Endodermal cell (in vitro differentiated cells): ENCODE measurements around the gene GTPBP6. TPM values are rescaled to one million over a fixed set of nuclear protein-coding genes. Genes with fewer than 3 reads are reported as not detected.

ENCODE experiments used
- DNase-seq: peaks from one replicate; pipeline ENCODE4 v3.0.0-alpha.2; 2017
- H3K27ac ChIP-seq: 2 replicates; pipeline ENCODE4 v1.5.1; 2013; ENCODE audit warnings: mild to moderate bottlenecking, low read depth, low read length, moderate library complexity
- H3K27me3 ChIP-seq: 2 replicates; pipeline ENCODE4 v1.6.1; 2013; ENCODE audit warnings: mild to moderate bottlenecking, low read length, moderate library complexity; ENCODE audit not compliant: insufficient read depth, control insufficient read depth, poor library complexity, severe bottlenecking
- H3K36me3 ChIP-seq: 2 replicates; pipeline ENCODE4 v1.7.0; 2013; ENCODE audit warnings: mild to moderate bottlenecking, low read length, moderate library complexity; ENCODE audit not compliant: control insufficient read depth, insufficient read depth
- H3K4me1 ChIP-seq: one replicate; pipeline ENCODE4 v1.7.0; 2013; ENCODE audit warnings: low read length; ENCODE audit not compliant: control insufficient read depth, insufficient read depth
- H3K4me3 ChIP-seq: 2 replicates; pipeline ENCODE4 v1.5.1; 2013; ENCODE audit warnings: mild to moderate bottlenecking, low read length, moderate library complexity
- H3K9ac ChIP-seq: 2 replicates; pipeline ENCODE4 v1.6.1; 2013; ENCODE audit warnings: mild to moderate bottlenecking, low read length, moderate library complexity; ENCODE audit not compliant: poor library complexity, severe bottlenecking; ENCODE audit errors: extremely low read depth
- H3K9me3 ChIP-seq: 2 replicates; pipeline ENCODE4 v1.6.1; 2013; ENCODE audit warnings: mild to moderate bottlenecking, low read length, moderate library complexity; ENCODE audit not compliant: control insufficient read depth
- H3K27ac Mint-ChIP-seq: 2 replicates; pipeline ENCODE4 v1.8.0; 2020; ENCODE audit warnings: mixed read lengths
- H3K27me3 Mint-ChIP-seq: 2 replicates; pipeline ENCODE4 v1.8.0; 2021; ENCODE audit warnings: mild to moderate bottlenecking, mixed read lengths; ENCODE audit not compliant: insufficient read depth
- H3K36me3 Mint-ChIP-seq: 2 replicates; pipeline ENCODE4 v1.8.0; 2020; ENCODE audit warnings: low read depth, mixed read lengths
- H3K4me1 Mint-ChIP-seq: 2 replicates; pipeline ENCODE4 v1.8.0; 2020; ENCODE audit warnings: mixed read lengths
- H3K4me3 Mint-ChIP-seq: 2 replicates; pipeline ENCODE4 v1.8.0; 2020; ENCODE audit warnings: mild to moderate bottlenecking, moderate library complexity, mixed read lengths
- H3K9me3 Mint-ChIP-seq: 2 replicates; pipeline ENCODE4 v1.8.0; 2020; ENCODE audit warnings: mild to moderate bottlenecking, mixed read lengths
- CTCF ChIP-seq: fragments of 200-600 bp; sonication (generic); conservative IDR thresholded peaks from 2 replicates; pipeline ENCODE4 v1.5.0; 2021; ENCODE audit warnings: antibody characterized with exemption, mild to moderate bottlenecking
- WGBS, 2 experiments: methylation state at CpG; one replicate each; pipeline versions ENCODE4 v1.1.5 to v1.1.7; 2013; ENCODE audit warnings: missing lambda C conversion rate in 2 of 2, mixed read lengths in 1 of 2; ENCODE audit not compliant: insufficient coverage in 1 of 2, insufficient read length in 1 of 2; 5-methylcytosine and 5-hydroxymethylcytosine counted together
- total RNA-seq, 2 donors: library from RNA; stranded (reverse); fragmentation: NEBNext Ultra II Directional in 1 of 2; extraction: Animal tissue kit (Norgen Biotek cat#: 25700) in 1 of 2; gene quantifications; 2 replicates in 1 of 2; 3 replicates in 1 of 2; pipeline ENCODE4 v1.2.1, GENCODE V29; 2021

The GTPBP6 gene
- total RNA-seq, 2 donors from 2014 or later, result 58.8 to 61.0 TPM

GRCh38 chrX:356385-357034 is 37.9 kb upstream of the GTPBP6 start:
- H3K36me3 Mint-ChIP-seq, result peaks cover 66% of the 10 kb centered on the region
- no peak overlapping the region for H3K4me3 Mint-ChIP-seq
- 88 to 98% methylated on average over 6 to 17 of the region's 17 CpGs for WGBS, 2 experiments
- Histone ChIP-seq H3K27me3 (no peaks in the 10 kb centered on the region), H3K9me3 (peaks cover 17% of the 10 kb centered on the region), H3K4me3 (no peak overlapping the region), H3K36me3 (peaks cover 34% of the 10 kb centered on the region), H3K27ac (no peak overlapping the region), H3K9ac (no peak overlapping the region), H3K4me1 (no peaks in the 10 kb centered on the region)
- H3K27me3 Mint-ChIP-seq, result no peaks in the 10 kb centered on the region
- no peak overlapping the region for H3K27ac Mint-ChIP-seq
- TF ChIP-seq CTCF, result no peak
- no peaks in the 10 kb centered on the region for H3K4me1 Mint-ChIP-seq
- DNase-seq, result no peak
- H3K9me3 Mint-ChIP-seq, result peaks cover 10% of the 10 kb centered on the region

GRCh38 chrX:355329-356050 is 36.9 kb upstream of the GTPBP6 start:
- 94 to 95% methylated on average over 31 to 35 of the region's 35 CpGs for WGBS, 2 experiments
- Mint-ChIP-seq H3K9me3 (peaks cover 3% of the 10 kb centered on the region), H3K36me3 (peaks cover 56% of the 10 kb centered on the region)

More at GRCh38 chrX:355329-356050, 36.9 kb upstream of the GTPBP6 start:
- TF ChIP-seq CTCF, result no peak
- Mint-ChIP-seq H3K27ac (no peak overlapping the region), H3K27me3 (no peaks in the 10 kb centered on the region), H3K4me1 (no peaks in the 10 kb centered on the region), H3K4me3 (no peak overlapping the region)
- Histone ChIP-seq H3K4me3 (no peak overlapping the region), H3K36me3 (peaks cover 24% of the 10 kb centered on the region), H3K9me3 (peaks cover 12% of the 10 kb centered on the region), H3K4me1 (no peaks in the 10 kb centered on the region), H3K27me3 (no peaks in the 10 kb centered on the region), H3K27ac (no peak overlapping the region), H3K9ac (no peak overlapping the region)
- DNase-seq, result no peak
